ENCODE measurements around the gene PXDC1.
"Not testable (repeated sequence)": the region's sequence is repeated elsewhere in the genome, so short reads cannot be mapped to it uniquely, and the experiment has no call there.

DNA sequence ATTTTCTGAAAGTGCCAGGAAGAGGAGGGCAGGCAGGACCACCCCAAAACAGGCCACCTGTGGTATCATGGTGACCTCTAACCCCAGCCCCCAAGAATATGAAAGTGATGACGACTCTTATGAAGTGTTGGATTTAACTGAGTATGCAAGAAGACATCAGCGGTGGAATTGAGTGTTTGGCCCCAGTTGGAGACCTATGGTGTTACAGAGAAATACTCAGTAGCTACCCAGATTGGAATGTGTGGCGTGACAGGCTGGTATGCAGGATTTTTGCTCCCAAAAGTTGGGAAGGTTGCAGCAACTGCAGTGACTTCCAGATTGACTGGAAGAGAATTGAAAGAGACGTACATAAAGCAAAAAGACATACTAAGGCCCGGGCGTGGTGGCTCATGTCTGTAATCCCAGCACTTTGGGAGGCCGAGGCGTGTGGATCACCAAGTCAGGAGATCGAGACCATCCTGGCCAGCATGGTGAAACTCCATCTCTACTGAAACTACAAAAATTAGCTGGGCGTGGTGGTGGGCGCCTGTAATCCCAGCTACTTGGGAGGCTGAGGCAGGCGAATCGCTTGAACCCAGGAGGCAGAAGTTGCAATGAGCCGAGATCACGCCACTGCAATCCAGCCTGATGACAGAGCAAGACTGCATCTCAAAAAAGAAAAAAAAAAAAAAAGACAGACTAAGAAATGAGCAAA, 2.7 kb upstream of the PXDC1 start:
- TF ChIP-seq, protein P1, sequence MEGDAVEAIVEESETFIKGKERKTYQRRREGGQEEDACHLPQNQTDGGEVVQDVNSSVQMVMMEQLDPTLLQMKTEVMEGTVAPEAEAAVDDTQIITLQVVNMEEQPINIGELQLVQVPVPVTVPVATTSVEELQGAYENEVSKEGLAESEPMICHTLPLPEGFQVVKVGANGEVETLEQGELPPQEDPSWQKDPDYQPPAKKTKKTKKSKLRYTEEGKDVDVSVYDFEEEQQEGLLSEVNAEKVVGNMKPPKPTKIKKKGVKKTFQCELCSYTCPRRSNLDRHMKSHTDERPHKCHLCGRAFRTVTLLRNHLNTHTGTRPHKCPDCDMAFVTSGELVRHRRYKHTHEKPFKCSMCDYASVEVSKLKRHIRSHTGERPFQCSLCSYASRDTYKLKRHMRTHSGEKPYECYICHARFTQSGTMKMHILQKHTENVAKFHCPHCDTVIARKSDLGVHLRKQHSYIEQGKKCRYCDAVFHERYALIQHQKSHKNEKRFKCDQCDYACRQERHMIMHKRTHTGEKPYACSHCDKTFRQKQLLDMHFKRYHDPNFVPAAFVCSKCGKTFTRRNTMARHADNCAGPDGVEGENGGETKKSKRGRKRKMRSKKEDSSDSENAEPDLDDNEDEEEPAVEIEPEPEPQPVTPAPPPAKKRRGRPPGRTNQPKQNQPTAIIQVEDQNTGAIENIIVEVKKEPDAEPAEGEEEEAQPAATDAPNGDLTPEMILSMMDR (IDR thresholded peaks at IDR 0.05): not testable (repeated sequence)
- TF ChIP-seq POLR2A (IDR thresholded peaks at IDR 0.05; ENCODE audit: low read depth): not testable (repeated sequence)

Data from esophagus muscularis mucosa (tissue), 3 donors.